ENCODE data around the gene SHANK1. TPM values are rescaled to one million over a fixed set of nuclear protein-coding genes. Genes with fewer than 3 reads are reported as not detected.

Gene SHANK1
- total and polyA plus RNA-seq, 2 donors (not counting 3 experiments of a cell fraction or from before 2014, with no cell fraction given) = 0.66 to 1.9 TPM

DNA sequence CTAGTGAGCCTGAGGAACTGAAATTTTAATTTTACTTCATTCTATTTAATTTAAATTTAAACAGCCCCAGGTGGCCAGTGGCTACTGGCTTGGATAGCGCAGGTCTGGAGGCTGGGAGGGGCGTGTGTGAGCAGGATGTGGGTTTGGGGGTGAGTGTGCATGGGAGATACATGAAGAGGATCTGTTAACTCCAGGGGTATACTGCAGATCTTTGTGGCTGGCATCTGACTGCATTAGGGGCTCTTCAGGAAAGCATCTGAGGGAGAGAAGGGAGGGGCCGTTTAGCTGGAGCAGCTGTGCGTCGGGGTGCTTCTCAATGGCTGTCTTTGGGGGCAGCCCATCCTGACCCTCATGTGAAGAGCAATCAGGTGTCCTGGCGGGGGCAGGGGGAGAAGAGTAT, 6.8 kb downstream of the SHANK1 start:
- TF ChIP-seq, protein P1, sequence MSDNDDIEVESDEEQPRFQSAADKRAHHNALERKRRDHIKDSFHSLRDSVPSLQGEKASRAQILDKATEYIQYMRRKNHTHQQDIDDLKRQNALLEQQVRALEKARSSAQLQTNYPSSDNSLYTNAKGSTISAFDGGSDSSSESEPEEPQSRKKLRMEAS (IDR thresholded peaks at IDR 0.05; ENCODE audit: insufficient read depth, insufficient read length) = no peak
- no peak for TF ChIP-seq POLR2AphosphoS5 (IDR thresholded peaks at IDR 0.05; ENCODE audit: insufficient read depth, low read depth, low read length)
- TF ChIP-seq FOS (IDR thresholded peaks at IDR 0.05; ENCODE audit: borderline replicate concordance, insufficient read depth, low read length) = no peak
- TF ChIP-seq GATA2 (IDR thresholded peaks at IDR 0.05; ENCODE audit: insufficient read depth, insufficient read length, low read depth, low read length) = no peak
- no peak for TF ChIP-seq JUN (IDR thresholded peaks at IDR 0.05; ENCODE audit: borderline replicate concordance, insufficient read depth, insufficient read length, low read depth)
- TF ChIP-seq, protein P2, sequence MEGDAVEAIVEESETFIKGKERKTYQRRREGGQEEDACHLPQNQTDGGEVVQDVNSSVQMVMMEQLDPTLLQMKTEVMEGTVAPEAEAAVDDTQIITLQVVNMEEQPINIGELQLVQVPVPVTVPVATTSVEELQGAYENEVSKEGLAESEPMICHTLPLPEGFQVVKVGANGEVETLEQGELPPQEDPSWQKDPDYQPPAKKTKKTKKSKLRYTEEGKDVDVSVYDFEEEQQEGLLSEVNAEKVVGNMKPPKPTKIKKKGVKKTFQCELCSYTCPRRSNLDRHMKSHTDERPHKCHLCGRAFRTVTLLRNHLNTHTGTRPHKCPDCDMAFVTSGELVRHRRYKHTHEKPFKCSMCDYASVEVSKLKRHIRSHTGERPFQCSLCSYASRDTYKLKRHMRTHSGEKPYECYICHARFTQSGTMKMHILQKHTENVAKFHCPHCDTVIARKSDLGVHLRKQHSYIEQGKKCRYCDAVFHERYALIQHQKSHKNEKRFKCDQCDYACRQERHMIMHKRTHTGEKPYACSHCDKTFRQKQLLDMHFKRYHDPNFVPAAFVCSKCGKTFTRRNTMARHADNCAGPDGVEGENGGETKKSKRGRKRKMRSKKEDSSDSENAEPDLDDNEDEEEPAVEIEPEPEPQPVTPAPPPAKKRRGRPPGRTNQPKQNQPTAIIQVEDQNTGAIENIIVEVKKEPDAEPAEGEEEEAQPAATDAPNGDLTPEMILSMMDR (IDR thresholded peaks at IDR 0.05; ENCODE audit: extremely low read depth in 1 of 2, insufficient read depth in 1 of 2, low read depth in 1 of 2, low read length in 2 of 2) = no peak
- TF ChIP-seq EZH2 (IDR thresholded peaks at IDR 0.05; ENCODE audit: borderline replicate concordance, low read depth, low read length, severe bottlenecking) = no peak
- TF ChIP-seq POLR2A (IDR thresholded peaks at IDR 0.05; ENCODE audit: low read depth, low read length) = no peak
- no peak for TF ChIP-seq MYC (IDR thresholded peaks at IDR 0.05; ENCODE audit: low read depth, low read length)
- H3K4me1 ChIP-seq (ENCODE audit: control insufficient read depth, extremely low read depth, insufficient read depth, low read length) = no peaks in the 10 kb centered on the region
- no peaks in the 10 kb centered on the region for H3K9me3 ChIP-seq (replicated peaks; ENCODE audit: control insufficient read depth, insufficient read depth, low read length)
- dilution Hi-C loops (cut with MboI; ENCODE audit: extremely low pct_ligation_motif_present, low sequenced_read_pairs) = no loop called here
- no peaks in the 10 kb centered on the region for H3K9me1 ChIP-seq (replicated peaks; ENCODE audit: control insufficient read depth, extremely low read depth, insufficient read depth, low read length)
- H4K20me1 ChIP-seq (replicated peaks; ENCODE audit: control insufficient read depth, extremely low read depth, insufficient read depth, low read length) = no peaks in the 10 kb centered on the region
- H3K36me3 ChIP-seq (ENCODE audit: control insufficient read depth in 2 of 2, extremely low read depth in 1 of 2, insufficient read depth in 2 of 2, low read length in 2 of 2) = no peaks in the 10 kb centered on the region
- BruUV-seq (replicated peaks) = no TSS peak
- no peak for FAIRE-seq
- H3K9ac ChIP-seq (replicated peaks; ENCODE audit: extremely low read depth, insufficient read depth, low read length) = no peak overlapping the region
- ChIA-PET CTCF (interaction anchor here (1.5 to 2.4 kb wide), 2 partner anchors 12 to 43 kb away, joined by 5 to 6 read pairs; no protein-coding TSS in a partner anchor), POLR2A (no interaction called here)
- no peaks in the 10 kb centered on the region for H3K79me2 ChIP-seq (ENCODE audit: control insufficient read depth, insufficient read depth, low read length)
- DNase-seq (ENCODE audit: low read depth, low spot score) = no peak
- H2AFZ ChIP-seq (ENCODE audit: low read depth, low read length) = no peak overlapping the region
- no peak overlapping the region for H3K4me3 ChIP-seq (replicated peaks in 1 of 3; ENCODE audit: insufficient read depth in 1 of 3, low read depth in 1 of 3, low read length in 3 of 3)
- peaks cover 2 to 6% of the 10 kb centered on the region in 2 experiments for H3K27me3 ChIP-seq (ENCODE audit: control insufficient read depth in 2 of 2, insufficient read depth in 2 of 2, low read length in 2 of 2)
- no peak overlapping the region for H3K4me2 ChIP-seq (ENCODE audit: insufficient read depth, low read length)
- intact Hi-C loops (cut with micrococcal nuclease) = no loop called here
- no peak overlapping the region for H3K27ac ChIP-seq (ENCODE audit: insufficient read depth, low read depth, low read length)

All from endothelial cell of umbilical vein (primary cell).